SK-N-SH treated with all-trans-retinoic acid at 6 μM for 48 hours (cell line): Measurements from ENCODE around the gene SLC41A1.

Experiments
- CSDC2 ChIP-seq: fragments of 250-450 bp; sonication (Bioruptor Pico); IDR thresholded peaks from 2 replicates; pipeline ENCODE4 v1.5.0; 2020; ENCODE audit warnings: mild to moderate bottlenecking, moderate library complexity
- CSRNP3 ChIP-seq: fragments of 250-450 bp; sonication (Bioruptor Pico); IDR thresholded peaks from 2 replicates; pipeline ENCODE4 v1.5.1; 2021; ENCODE audit warnings: mild to moderate bottlenecking, moderate library complexity
- ESRRG ChIP-seq: fragments of 250-450 bp; sonication (Bioruptor Pico); IDR thresholded peaks from 2 replicates; pipeline ENCODE4 v1.6.1; 2021; ENCODE audit warnings: mild to moderate bottlenecking
- GLIS3 ChIP-seq: fragments of 250-450 bp; sonication (Bioruptor Pico); IDR thresholded peaks from 2 replicates; pipeline ENCODE4 v1.5.0; 2020; ENCODE audit warnings: mild to moderate bottlenecking, moderate library complexity
- TOX ChIP-seq: fragments of 250-450 bp; sonication (Bioruptor Pico); IDR thresholded peaks from 2 replicates; pipeline ENCODE4 v1.8.0; 2021; ENCODE audit warnings: mild to moderate bottlenecking, moderate library complexity, borderline replicate concordance
- ZNF565 ChIP-seq: fragments of 450-650 bp; formaldehyde crosslinking; conservative IDR thresholded peaks from 2 replicates; pipeline ENCODE4 v1.5.0; 2020; ENCODE audit warnings: low read depth, mild to moderate bottlenecking, moderate library complexity
- ZNF70 ChIP-seq: fragments of 450-650 bp; formaldehyde crosslinking; IDR thresholded peaks from 2 replicates; pipeline ENCODE4 v1.5.0; 2020; ENCODE audit warnings: mild to moderate bottlenecking, moderate library complexity
- ZNF8 ChIP-seq: fragments of 450-650 bp; formaldehyde crosslinking; IDR thresholded peaks from 2 replicates; pipeline ENCODE4 v1.5.0; 2020; ENCODE audit warnings: mild to moderate bottlenecking, moderate library complexity

GRCh38 chr1:205754857-205755256 is 58.1 kb downstream of the SLC41A1 start:
- TF ChIP-seq ESRRG (CRISPR knock-in tag) (no peak), ZNF8 (CRISPR knock-in tag) (no peak), CSRNP3 (CRISPR knock-in tag) (no peak), CSDC2 (CRISPR knock-in tag) (no peak), TOX (no peak), ZNF70 (no peak), ZNF565 (no peak), GLIS3 (CRISPR knock-in tag) (no peak)
